GM21526 (cell line): ENCODE measurements around the gene PLPP1.
A peak's percentile ranks its signal among the peaks of the same experiment; 100 is the strongest.
"Not testable (repeated sequence)": the region's sequence is repeated elsewhere in the genome, so short reads cannot be mapped to it uniquely, and the experiment has no call there.

Experiments used
- ATAC-seq: cut with Tn5 transposase; IDR thresholded peaks from one replicate; pipeline ENCODE4 v1.9.1; 2021; ENCODE audit warnings: moderate library complexity; ENCODE audit not compliant: unreplicated experiment, low FRiP score

PLPP1 gene

GRCh38 chr5:55547781-55548180 is 13.0 kb upstream of the PLPP1 start:
- ATAC-seq, result no peak

- ATAC-seq, result no peak
Measured at GRCh38 chr5:55546947-55547346, 12.2 kb upstream of the PLPP1 start.

GRCh38 chr5:55544341-55544740 is 9.6 kb upstream of the PLPP1 start:
- ATAC-seq, result no peak

- no peak for ATAC-seq
Measured at GRCh38 chr5:55541056-55541635, 6.4 kb upstream of the PLPP1 start.

GRCh38 chr5:55540525-55540924 is 5.8 kb upstream of the PLPP1 start:
- ATAC-seq, result no peak

GRCh38 chr5:55540024-55540423 is 5.3 kb upstream of the PLPP1 start:
- no peak for ATAC-seq

- no peak for ATAC-seq
Measured at GRCh38 chr5:55538661-55539060, 3.9 kb upstream of the PLPP1 start.

- ATAC-seq, result not testable (repeated sequence)
Measured at GRCh38 chr5:55537315-55537714, 2.6 kb upstream of the PLPP1 start.

DNA sequence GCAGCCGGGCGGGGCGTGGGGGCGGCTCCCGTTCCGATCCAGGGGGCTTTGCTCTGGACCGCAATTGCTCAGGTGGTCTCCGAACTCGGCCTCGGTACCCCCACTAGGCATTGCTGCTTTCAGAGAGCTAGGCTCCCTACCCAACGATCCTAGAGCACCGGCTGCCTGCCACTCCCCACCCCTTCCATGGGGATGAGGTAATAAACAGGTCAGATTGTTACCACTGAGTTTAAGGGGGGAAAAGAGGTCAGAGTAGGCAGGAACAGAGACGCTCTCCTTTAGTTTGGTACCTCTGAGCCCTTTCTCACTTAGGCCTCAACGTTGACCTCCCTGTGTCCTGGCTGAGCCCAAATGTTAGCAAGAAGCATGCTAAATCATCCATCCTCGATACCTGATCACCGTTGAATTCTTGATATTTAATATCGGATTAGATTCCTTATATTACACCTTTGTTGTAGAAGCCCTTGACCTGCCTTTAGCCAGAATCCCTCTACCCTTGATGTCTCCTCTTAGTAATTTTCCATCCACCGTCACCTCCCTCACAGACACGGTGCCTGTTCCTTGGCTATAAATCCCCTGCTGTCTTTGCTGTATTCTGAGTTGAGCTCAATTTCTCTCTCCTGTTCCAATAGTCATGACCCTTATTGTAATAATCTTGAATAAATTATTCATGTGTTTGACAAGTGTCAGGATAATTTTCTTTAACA is 588 bp upstream of the PLPP1 start:
- no peak for ATAC-seq

DNA sequence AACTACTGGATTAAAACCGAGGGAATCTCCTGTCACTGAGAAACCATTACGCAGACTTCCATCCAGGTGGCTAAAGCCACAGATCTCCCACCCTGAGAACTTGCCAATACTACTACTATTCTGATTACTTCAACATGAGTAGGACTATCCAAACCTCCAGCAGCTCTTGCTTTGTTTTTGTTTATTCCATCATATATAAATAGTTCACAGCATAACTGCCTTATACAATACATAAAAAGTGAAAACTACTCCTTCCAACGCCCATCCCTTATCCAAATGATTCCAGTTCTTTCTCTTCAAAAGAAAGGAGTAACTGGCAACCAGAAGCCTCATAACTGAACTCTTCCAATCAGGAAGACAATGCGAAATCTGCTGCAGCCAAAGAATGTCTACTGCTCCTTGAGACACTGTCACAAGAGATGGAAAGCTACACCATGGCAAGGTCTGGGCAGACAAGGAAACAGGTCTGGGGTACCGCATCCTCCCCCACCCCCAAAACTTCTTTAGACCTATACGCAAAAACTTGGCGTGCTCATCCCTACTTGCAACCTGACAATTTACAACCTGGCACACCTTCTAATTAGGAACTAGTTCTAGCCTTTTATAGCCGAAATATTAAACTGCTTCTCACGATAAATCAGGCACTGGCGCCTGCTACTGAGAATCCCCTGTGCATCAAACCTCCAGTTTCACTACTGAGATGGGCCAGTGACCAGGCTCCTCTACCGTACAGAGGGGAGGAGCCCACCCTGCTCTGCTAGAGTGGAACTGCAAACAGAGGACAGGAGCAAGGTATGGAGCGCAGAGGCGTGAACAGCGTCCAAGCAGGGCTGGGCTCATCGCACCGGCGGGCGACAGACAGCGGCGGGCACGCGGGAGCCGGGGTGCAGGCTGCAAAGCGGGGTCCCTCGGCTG is 986 bp downstream of the PLPP1 start:
- peak; percentile 38 for ATAC-seq

DNA sequence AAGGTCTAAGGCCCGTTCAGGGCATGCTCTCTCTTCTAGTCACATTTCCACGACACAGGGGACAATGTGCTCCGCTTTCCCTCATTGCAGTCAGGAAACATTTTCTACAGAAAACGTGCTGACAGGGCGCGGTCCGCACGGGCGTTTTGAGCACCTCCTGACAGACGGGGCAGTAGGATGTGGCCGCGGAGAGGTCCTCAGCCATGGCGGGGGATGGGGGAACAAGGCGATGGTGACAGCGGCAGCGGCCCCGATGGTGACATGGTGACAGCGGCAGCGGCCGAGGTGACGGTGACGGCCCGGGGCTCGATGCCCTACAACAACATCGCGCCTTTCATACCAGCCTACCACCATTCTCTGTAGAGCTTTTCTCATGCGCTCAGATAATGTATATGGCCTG is 4.1 kb downstream of the PLPP1 start:
- no peak for ATAC-seq

DNA sequence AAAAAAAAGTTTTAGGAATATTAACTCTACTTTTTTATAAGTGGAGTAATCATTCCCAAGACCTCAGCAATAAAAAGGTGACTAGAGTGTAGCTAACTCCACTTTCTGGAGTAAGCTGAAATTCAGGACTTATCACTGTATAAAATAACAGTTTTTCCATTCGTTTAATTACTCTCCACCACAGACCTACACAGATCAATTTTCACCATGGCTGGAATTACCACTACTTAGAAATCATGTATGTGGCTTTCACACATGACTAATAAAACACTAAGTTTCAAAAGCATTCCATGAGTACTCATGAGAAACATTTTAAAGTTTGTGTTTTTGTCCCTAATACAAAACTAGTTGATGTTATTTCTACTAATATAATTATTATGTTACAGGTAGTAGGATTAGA is 9.9 kb downstream of the PLPP1 start:
- no peak for ATAC-seq

GRCh38 chr5:55523293-55523692 is 11.5 kb downstream of the PLPP1 start:
- no peak for ATAC-seq

- no peak for ATAC-seq
Measured at GRCh38 chr5:55521881-55522280, 12.9 kb downstream of the PLPP1 start.

DNA sequence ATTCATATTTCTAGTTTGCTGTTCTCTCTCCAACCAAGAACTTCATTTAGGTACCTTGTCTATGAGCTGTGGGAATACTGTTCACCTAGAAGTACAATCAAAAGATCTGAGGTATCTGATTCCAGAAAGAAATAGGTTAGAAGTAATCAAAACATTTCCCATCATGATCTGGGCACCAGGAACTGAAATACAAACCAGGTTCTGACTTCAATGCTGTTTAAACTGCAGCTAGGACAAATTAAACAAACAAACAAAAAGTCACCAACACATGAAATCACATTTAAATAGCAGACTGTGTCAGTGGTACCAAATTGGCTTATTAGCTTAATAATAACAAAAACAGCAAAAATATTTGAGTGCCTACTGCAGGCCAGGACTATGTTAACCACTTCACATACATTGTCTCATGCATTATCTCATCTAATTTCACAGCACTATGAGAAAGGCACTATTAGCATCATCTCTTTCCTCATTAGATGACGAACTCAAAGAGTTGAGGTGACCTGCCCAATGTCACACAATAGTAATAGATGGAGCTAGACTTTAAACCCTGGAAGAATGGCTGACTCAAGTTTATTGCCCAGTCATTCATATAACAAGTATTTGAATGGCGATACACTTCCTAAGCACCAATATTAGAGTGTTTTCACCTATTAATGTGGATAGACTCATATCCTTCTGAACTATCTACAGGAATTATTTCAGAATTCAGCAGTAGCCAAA is 14.5 kb downstream of the PLPP1 start:
- no peak for ATAC-seq

GRCh38 chr5:55518831-55519390 is 15.9 kb downstream of the PLPP1 start:
- no peak for ATAC-seq

DNA sequence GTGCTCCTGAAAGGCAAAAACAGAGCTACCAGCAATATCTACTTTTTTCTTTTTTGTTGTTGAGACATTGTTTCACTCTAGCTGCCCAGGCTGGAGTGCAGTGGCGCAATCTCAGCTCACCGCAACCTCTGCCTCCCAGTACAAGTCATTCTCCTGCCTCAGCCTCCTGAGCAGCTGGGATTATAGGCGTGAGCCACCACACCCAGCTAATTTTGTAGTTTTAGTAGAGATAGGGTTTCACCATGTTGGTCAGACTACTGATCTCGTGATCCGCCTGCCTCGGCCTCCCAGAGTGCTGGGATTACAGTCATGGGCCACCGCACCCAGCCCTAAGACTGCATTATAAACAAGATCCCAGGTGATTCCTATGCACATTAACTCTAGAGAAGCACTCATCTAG is 17.0 kb downstream of the PLPP1 start:
- ATAC-seq, result no peak

DNA sequence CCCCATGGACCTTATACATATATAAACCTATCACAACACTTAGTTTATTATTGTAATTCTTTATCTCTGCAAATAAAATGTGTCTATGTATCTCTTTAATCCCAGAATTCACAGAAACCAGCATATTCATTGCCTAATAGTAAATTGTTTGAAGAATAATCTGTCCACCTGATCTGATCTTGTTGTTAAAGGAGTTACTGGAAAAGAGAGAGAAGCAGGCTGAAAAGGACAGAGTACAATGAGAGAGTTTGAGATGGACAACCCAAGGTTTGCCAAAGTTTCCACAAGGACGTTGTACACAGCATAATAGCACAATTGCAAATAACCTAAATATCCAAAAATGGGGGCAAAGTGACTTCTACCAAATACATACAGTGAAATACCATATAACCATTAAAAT is 23.8 kb downstream of the PLPP1 start:
- ATAC-seq, result no peak

GRCh38 chr5:55510523-55510880 is 24.3 kb downstream of the PLPP1 start:
- ATAC-seq, result no peak

- ATAC-seq, result no peak
Measured at GRCh38 chr5:55509796-55510522, 24.8 kb downstream of the PLPP1 start.
